Uterus (tissue), 4 donors: ENCODE results near the gene HS3ST6. TPM values are rescaled to one million over a fixed set of nuclear protein-coding genes. Genes with fewer than 3 reads are reported as not detected.
A peak's percentile ranks its signal among the peaks of the same experiment; 100 is the strongest.

Experiments
- DNase-seq, 2 donors: peaks; one replicate each; pipeline ENCODE4 v3.0.0-alpha.2; 2019 to 2020
- H3K27ac ChIP-seq, 2 donors: fragments of 200-600 bp; sonication (generic); 1 replicate in 1 of 2; 2 replicates in 1 of 2; pipeline ENCODE4 v1.5.1; 2016 to 2018
- H3K27me3 ChIP-seq, 2 donors: fragments of 200-600 bp; sonication (generic); one replicate each; pipeline ENCODE4 v1.5.1; 2018 to 2019; ENCODE audit warnings: control low read depth in 1 of 2
- H3K36me3 ChIP-seq, 2 donors: fragments of 200-600 bp; sonication (generic); one replicate each; pipeline ENCODE4 v1.5.1; 2019; ENCODE audit warnings: control low read depth in 1 of 2
- H3K4me1 ChIP-seq, 2 donors: fragments of 200-600 bp; sonication (generic); one replicate each; pipeline ENCODE4 v1.5.1; 2018 to 2019; ENCODE audit warnings: control low read depth in 1 of 2
- H3K4me3 ChIP-seq, 2 donors: fragments of 200-600 bp; sonication (generic); 1 replicate in 1 of 2; 2 replicates in 1 of 2; pipeline ENCODE4 v1.5.1; 2018 to 2019; ENCODE audit warnings: mild to moderate bottlenecking in 1 of 2
- H3K9me3 ChIP-seq, 2 donors: fragments of 200-600 bp; sonication (generic); one replicate each; pipeline ENCODE4 v1.5.1; 2019; ENCODE audit warnings: control low read depth in 1 of 2
- POLR2A ChIP-seq, 2 donors: fragments of 450-650 bp; IDR thresholded peaks; one replicate each; pipeline ENCODE4 v1.6.1; 2016; ENCODE audit warnings: antibody characterized with exemption in 2 of 2, mild to moderate bottlenecking in 1 of 2, moderate library complexity in 1 of 2
- intact Hi-C: fragments of 100-400 bp; cut with DNase I; formaldehyde crosslinking; loops from one replicate; pipeline ENCODE4 v1.15.1; 2023; ENCODE audit warnings: low total_unique reads
- total RNA-seq, 4 donors: library from RNA; depleted of rRNA in 3 of 4; stranded (reverse); fragments of >200 nt in 3 of 4; gene quantifications; one replicate each; pipeline versions ENCODE4 v1.1.0 to v1.2.4, GENCODE V29; 2014 to 2023
- TF ChIP-seq, protein P1 (sequence below), 4 experiments: fragments of 200-600 bp in 2 of 4; fragments of 450-650 bp in 2 of 4; sonication (generic) in 2 of 4; IDR thresholded peaks; one replicate each; pipeline ENCODE4 v1.5.1; 2016 to 2019; ENCODE audit warnings: antibody characterized with exemption in 4 of 4, mild to moderate bottlenecking in 2 of 4, moderate library complexity in 1 of 4
- donor health status: DM: yes; HTN: yes; CAD: no.

The HS3ST6 gene
- total RNA-seq, 4 donors from 2014 or later: not detected

DNA sequence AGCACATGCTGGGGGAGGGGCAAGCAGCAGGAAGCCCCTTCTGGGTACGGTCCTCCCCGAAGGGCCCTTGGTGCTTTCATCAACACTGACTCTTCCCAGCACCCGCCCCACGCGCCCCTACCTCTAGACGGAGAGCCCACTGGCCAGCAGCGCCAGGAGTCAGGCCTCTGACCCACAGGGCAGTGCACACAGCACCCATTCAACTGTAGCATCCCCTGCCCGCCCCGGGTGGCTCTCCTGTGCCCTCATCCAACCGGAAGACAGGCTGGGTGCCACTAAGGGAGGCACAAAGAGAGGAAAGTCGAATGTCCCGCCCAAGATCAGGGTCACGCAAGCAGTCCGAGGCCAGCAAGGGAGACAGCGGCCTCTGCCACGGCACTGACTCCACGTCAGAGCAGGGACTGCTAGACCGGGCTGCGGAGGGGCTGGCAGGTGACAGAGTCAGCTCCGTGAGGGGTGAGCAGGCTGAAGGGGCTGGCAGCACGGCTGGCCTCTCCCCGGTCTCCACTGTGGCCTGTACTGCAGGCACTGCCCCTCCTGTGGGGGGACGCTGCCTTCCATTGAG is 15.0 kb upstream of the HS3ST6 start:
- intact Hi-C loops: loop anchor here (5.0 kb wide), 1 partner anchor 71 kb away; no protein-coding TSS in a partner anchor
- H3K4me1 ChIP-seq: no peaks in the 10 kb centered on the region
- H3K4me3 ChIP-seq: no peak overlapping the region
- no peaks in the 10 kb centered on the region for H3K36me3 ChIP-seq
- no peaks in the 10 kb centered on the region for H3K9me3 ChIP-seq
- TF ChIP-seq, protein P1, sequence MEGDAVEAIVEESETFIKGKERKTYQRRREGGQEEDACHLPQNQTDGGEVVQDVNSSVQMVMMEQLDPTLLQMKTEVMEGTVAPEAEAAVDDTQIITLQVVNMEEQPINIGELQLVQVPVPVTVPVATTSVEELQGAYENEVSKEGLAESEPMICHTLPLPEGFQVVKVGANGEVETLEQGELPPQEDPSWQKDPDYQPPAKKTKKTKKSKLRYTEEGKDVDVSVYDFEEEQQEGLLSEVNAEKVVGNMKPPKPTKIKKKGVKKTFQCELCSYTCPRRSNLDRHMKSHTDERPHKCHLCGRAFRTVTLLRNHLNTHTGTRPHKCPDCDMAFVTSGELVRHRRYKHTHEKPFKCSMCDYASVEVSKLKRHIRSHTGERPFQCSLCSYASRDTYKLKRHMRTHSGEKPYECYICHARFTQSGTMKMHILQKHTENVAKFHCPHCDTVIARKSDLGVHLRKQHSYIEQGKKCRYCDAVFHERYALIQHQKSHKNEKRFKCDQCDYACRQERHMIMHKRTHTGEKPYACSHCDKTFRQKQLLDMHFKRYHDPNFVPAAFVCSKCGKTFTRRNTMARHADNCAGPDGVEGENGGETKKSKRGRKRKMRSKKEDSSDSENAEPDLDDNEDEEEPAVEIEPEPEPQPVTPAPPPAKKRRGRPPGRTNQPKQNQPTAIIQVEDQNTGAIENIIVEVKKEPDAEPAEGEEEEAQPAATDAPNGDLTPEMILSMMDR (IDR thresholded peaks at IDR 0.05): no peak
- no peak for TF ChIP-seq POLR2A (IDR thresholded peaks at IDR 0.05)
- H3K27ac ChIP-seq: no peak overlapping the region
- H3K27me3 ChIP-seq: no peaks in the 10 kb centered on the region
- no peak for DNase-seq

DNA sequence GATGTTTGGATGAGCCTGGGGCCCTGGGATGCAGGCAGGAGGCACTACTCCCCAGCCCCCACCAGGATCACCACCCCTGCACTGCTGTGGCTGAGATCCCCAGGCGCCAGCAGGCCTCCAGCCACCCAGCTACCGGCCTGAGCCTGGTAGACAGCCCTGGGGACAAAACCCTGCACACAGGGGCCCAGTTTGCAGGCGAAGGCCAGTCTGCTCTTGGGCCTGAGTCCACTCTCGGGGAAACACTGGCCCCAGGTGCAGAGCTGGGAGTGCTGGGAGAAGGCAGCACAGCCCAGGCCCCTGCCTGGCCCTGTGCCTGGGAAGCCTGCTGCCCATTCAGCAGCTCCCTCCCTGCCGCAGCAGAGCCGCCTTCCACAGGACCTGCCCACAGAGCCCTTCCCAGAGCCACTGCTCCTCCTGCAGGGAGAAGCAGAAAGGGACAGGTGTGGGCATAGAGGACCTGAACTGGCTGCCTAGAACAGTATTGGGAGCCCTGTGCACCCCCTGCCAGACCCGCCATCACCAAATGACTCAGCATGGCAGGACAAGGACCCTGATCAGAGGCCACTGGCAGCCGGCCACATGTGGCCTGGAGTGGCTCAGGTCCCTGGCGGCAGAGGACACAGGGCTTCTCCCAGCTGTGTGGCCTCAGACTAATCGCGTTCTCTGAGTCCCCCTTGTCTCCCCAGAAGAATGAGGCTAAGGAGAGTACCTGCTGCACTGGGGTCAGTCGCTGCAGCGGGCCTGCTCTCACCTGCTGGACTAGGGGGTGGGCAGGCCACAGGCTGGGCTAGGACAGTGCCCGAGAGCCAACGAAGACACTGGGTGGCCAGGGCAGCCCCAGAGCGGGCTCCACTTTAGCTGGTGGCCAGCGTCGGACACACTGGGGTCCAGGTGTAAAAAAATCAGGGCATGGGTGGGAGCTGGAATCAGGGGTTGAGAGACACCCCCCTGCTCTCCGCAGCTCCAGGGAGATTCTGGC is 14.1 kb upstream of the HS3ST6 start:
- no peaks in the 10 kb centered on the region for H3K9me3 ChIP-seq
- no peaks in the 10 kb centered on the region for H3K4me1 ChIP-seq
- no peak overlapping the region for H3K27ac ChIP-seq
- intact Hi-C loops: loop anchor here (5.0 kb wide), 1 partner anchor 70 kb away; no protein-coding TSS in a partner anchor
- TF ChIP-seq POLR2A (IDR thresholded peaks at IDR 0.05): no peak
- TF ChIP-seq, protein P1 (IDR thresholded peaks at IDR 0.05): no peak
- H3K27me3 ChIP-seq: no peaks in the 10 kb centered on the region
- H3K4me3 ChIP-seq: no peak overlapping the region
- H3K36me3 ChIP-seq: no peaks in the 10 kb centered on the region
- DNase-seq: no peak

DNA sequence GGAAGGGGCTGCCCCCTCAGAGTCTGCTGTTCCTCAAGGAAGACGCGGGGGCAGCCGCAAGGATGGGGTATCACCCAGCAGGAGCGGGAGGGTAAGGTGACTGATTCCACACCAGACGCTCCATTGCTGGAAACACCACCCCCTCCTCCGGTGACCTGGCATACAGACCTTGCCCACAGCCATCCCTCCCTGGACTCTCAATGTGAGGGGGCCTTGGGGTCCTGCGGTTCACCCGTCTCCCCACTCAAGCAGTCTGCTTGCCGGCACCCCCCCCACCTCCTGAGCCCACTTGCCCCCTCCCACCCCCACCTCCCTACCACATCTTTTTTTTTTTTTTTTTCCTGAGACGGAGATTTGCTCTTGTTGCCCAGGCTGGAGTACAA is 12.1 kb upstream of the HS3ST6 start:
- no peak overlapping the region for H3K4me3 ChIP-seq
- H3K27me3 ChIP-seq: no peaks in the 10 kb centered on the region
- no peaks in the 10 kb centered on the region for H3K36me3 ChIP-seq
- intact Hi-C loops: loop anchor here (5.0 kb wide), 1 partner anchor 68 kb away; no protein-coding TSS in a partner anchor
- H3K27ac ChIP-seq: no peak overlapping the region
- H3K9me3 ChIP-seq: no peaks in the 10 kb centered on the region
- H3K4me1 ChIP-seq: no peaks in the 10 kb centered on the region
- TF ChIP-seq, protein P1 (IDR thresholded peaks at IDR 0.05): no peak
- no peak for TF ChIP-seq POLR2A (IDR thresholded peaks at IDR 0.05)
- no peak for DNase-seq

DNA sequence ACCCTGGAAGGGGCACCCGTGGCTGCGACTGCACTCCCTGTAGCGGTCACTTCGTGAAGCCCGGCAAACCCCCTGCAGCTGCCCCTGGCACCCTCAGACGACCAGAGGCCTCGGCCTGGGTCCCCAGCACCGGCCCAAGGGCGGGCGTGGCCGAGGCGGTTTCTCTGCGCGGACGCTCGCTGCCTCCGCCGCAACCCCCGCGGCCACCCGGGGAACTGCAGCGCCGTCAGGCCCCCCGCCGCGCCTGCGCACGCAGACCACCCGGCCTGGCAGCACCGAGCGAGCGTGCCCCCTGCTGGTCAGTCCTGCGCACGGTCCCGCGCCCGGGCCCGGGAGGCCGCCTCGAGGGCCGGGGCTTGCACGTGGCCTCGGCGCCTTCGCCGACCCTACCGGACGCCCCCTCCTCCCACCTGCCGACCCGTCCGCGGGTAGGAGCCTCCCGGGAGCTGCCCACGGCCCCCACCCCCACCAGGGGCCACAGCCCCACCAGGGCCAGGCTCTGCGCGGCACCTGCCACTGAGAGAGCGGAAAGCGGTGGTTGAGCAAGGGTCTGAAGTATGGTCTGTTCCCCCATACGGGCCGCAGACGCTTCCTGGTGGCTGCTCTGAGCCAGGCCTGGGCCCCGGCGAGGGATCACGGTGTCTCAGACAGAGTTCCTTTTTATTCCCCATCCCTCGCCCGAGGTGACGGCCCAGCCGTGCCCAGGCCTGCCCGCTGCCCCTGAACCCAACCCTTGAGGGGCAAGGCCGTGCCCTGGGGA is 11.5 kb upstream of the HS3ST6 start:
- peak; percentile 80 to 91 for DNase-seq
- Histone ChIP-seq H3K4me1 (no peaks in the 10 kb centered on the region), H3K9me3 (no peaks in the 10 kb centered on the region), H3K27ac (peak overlapping the region; percentile 58 to 80), H3K36me3 (no peaks in the 10 kb centered on the region), H3K4me3 (peak overlapping the region; percentile 50 to 67), H3K27me3 (no peaks in the 10 kb centered on the region)
- intact Hi-C loops: loop anchor here (5.0 kb wide), 1 partner anchor 67 kb away; no protein-coding TSS in a partner anchor
- TF ChIP-seq, protein P1 (IDR thresholded peaks at IDR 0.05): peak; percentile 94 to 100 (median 100)
- TF ChIP-seq POLR2A (IDR thresholded peaks at IDR 0.05): peak in 1 of 2 donors; percentile 62
